Smooth muscle cell (in vitro differentiated cells): ENCODE measurements around the gene SURF4. TPM values are rescaled to one million over a fixed set of nuclear protein-coding genes. Genes with fewer than 3 reads are reported as not detected.

Experiments
- DNase-seq: peaks from one replicate; lab custom pipeline; 2025; ENCODE audit not compliant: unreplicated experiment; lab: John Stamatoyannopoulos, UW
- H2AFZ ChIP-seq: fragments of 200-600 bp; sonication (generic); 2 replicates; pipeline ENCODE4 v1.6.0; 2016; ENCODE audit warnings: antibody characterized with exemption, low read depth, mild to moderate bottlenecking
- H3F3A ChIP-seq: fragments of 200-600 bp; sonication (generic); 2 replicates; pipeline ENCODE4 v1.6.0; 2017; ENCODE audit warnings: antibody characterized with exemption, low read depth
- H3K27ac ChIP-seq: fragments of 200-600 bp; sonication (generic); 2 replicates; pipeline ENCODE4 v1.5.1; 2016; ENCODE audit warnings: low read depth, mild to moderate bottlenecking
- H3K27me3 ChIP-seq: fragments of 200-600 bp; sonication (generic); 2 replicates; pipeline ENCODE4 v1.6.1; 2016; ENCODE audit warnings: low read depth, mild to moderate bottlenecking
- H3K36me3 ChIP-seq: fragments of 200-600 bp; sonication (generic); 2 replicates; pipeline ENCODE4 v1.5.1; 2016; ENCODE audit warnings: low read depth
- H3K4me1 ChIP-seq: fragments of 200-600 bp; sonication (generic); 2 replicates; pipeline ENCODE4 v1.5.1; 2016; ENCODE audit warnings: low read depth
- H3K4me2 ChIP-seq: fragments of 200-600 bp; sonication (generic); 2 replicates; pipeline ENCODE4 v1.6.0; 2016; ENCODE audit warnings: mild to moderate bottlenecking
- H3K4me3 ChIP-seq: fragments of 200-600 bp; sonication (generic); 2 replicates; pipeline ENCODE4 v1.5.1; 2016; ENCODE audit warnings: mild to moderate bottlenecking
- H3K79me2 ChIP-seq: fragments of 200-600 bp; sonication (generic); 2 replicates; pipeline ENCODE4 v1.6.0; 2016; ENCODE audit warnings: low read depth, mild to moderate bottlenecking
- H3K9ac ChIP-seq: fragments of 200-600 bp; sonication (generic); 2 replicates; pipeline ENCODE4 v1.6.0; 2016; ENCODE audit warnings: low read depth
- H3K9me3 ChIP-seq: fragments of 200-600 bp; sonication (generic); replicated peaks from 2 replicates; pipeline ENCODE4 v1.5.1; 2016; ENCODE audit warnings: low read depth
- H4K20me1 ChIP-seq: fragments of 200-600 bp; sonication (generic); 2 replicates; pipeline ENCODE4 v1.6.0; 2016; ENCODE audit warnings: low read depth
- CTCF ChIP-seq: fragments of 200-600 bp; sonication (generic); IDR thresholded peaks from 2 replicates; pipeline ENCODE4 v1.5.1; 2017; ENCODE audit warnings: borderline replicate concordance, mild to moderate bottlenecking, antibody characterized with exemption; ENCODE audit not compliant: insufficient read depth, poor library complexity, severe bottlenecking
- WGBS: methylation state at CpG from one replicate; pipeline ENCODE4 v1.1.7; 2016; ENCODE audit warnings: low lambda C conversion rate; 5-methylcytosine and 5-hydroxymethylcytosine counted together
- polyA plus RNA-seq: library from polyadenylated mRNA; unstranded; fragments of >200 nt; fragmentation: Nextera tagmentation; extraction: Ambion mirVana; gene quantifications from 2 replicates; pipeline ENCODE4 v1.2.1, GENCODE V29; 2016
- total RNA-seq: library from RNA; depleted of rRNA; stranded (reverse); fragments of >200 nt; gene quantifications from 2 replicates; pipeline ENCODE4 v1.2.3, GENCODE V29; 2014

The SURF4 gene
- total and polyA plus RNA-seq, 2 experiments from 2014 or later, result 353 to 396 TPM

GRCh38 chr9:133366435-133366834 is 9.4 kb downstream of the SURF4 start:
- Histone ChIP-seq H3K4me1 (no peaks in the 10 kb centered on the region), H3K36me3 (peaks cover 17% of the 10 kb centered on the region), H3K4me2 (no peak overlapping the region), H3F3A (peaks cover 42% of the 10 kb centered on the region), H2AFZ (no peak overlapping the region), H3K27me3 (no peaks in the 10 kb centered on the region), H4K20me1 (peaks cover 100% of the 10 kb centered on the region), H3K9ac (no peak overlapping the region), H3K4me3 (no peak overlapping the region), H3K79me2 (peaks cover 69% of the 10 kb centered on the region), H3K9me3 (no peaks in the 10 kb centered on the region), H3K27ac (no peak overlapping the region)
- no peak for TF ChIP-seq CTCF
- DNase-seq, result no peak
- 96% methylated on average over 11 of the region's 11 CpGs for WGBS

GRCh38 chr9:133362359-133363044 is 13.4 kb downstream of the SURF4 start:
- H3K27me3 ChIP-seq, result no peaks in the 10 kb centered on the region
- no peak overlapping the region for H3K4me3 ChIP-seq
- WGBS, result 93% methylated on average over 15 of the region's 15 CpGs
- peaks cover 49% of the 10 kb centered on the region for H3F3A ChIP-seq
- no peak overlapping the region for H3K9ac ChIP-seq
- no peaks in the 10 kb centered on the region for H3K9me3 ChIP-seq
- DNase-seq, result no peak
- no peak overlapping the region for H3K27ac ChIP-seq
- H2AFZ ChIP-seq, result no peak overlapping the region
- no peaks in the 10 kb centered on the region for H3K4me1 ChIP-seq
- TF ChIP-seq CTCF, result no peak
- no peak overlapping the region for H3K4me2 ChIP-seq
- peaks cover 100% of the 10 kb centered on the region for H4K20me1 ChIP-seq
- peaks cover 17% of the 10 kb centered on the region for H3K36me3 ChIP-seq
- H3K79me2 ChIP-seq, result peaks cover 30% of the 10 kb centered on the region

GRCh38 chr9:133361507-133362092 is 14.3 kb downstream of the SURF4 start:
- no peak for TF ChIP-seq CTCF
- Histone ChIP-seq H3K27me3 (no peaks in the 10 kb centered on the region), H2AFZ (no peak overlapping the region), H3K9ac (no peak overlapping the region), H3K9me3 (no peaks in the 10 kb centered on the region), H3K27ac (peak overlapping the region; percentile 55), H3F3A (peaks cover 48% of the 10 kb centered on the region), H3K36me3 (peaks cover 17% of the 10 kb centered on the region), H3K4me1 (peaks cover 5% of the 10 kb centered on the region), H3K4me2 (no peak overlapping the region), H4K20me1 (peaks cover 97% of the 10 kb centered on the region), H3K4me3 (no peak overlapping the region), H3K79me2 (peaks cover 27% of the 10 kb centered on the region)
- WGBS, result 95% methylated on average over 13 of the region's 13 CpGs
- DNase-seq, result no peak
